AG04449 (cell line): ENCODE data around the gene DMBT1.

Experiments
- CTCF ChIA-PET: fragments of 350-600 bp; formaldehyde crosslinking; extraction: SDS; loops from one replicate; lab custom pipeline; 2021; ENCODE audit warnings: antibody characterized with exemption; lab: Yijun Ruan, JAX
- POLR2A ChIA-PET: fragments of 400-600, 350-600 bp; formaldehyde crosslinking; extraction: SDS; loops from one replicate; lab custom pipeline; 2020; ENCODE audit warnings: antibody characterized with exemption, inconsistent platforms; lab: Yijun Ruan, JAX
- DNase-seq: peaks from one replicate; pipeline ENCODE4 v3.0.0-alpha.2; 2010; ENCODE audit warnings: low read depth, low spot score
- H3K4me3 ChIP-seq: 2 replicates; pipeline ENCODE4 v1.5.1; 2011; ENCODE audit warnings: low read depth, mild to moderate bottlenecking, control low read depth, low read length
- TF ChIP-seq, protein P1 (sequence below): IDR thresholded peaks from one replicate; pipeline ENCODE4 v1.5.1; 2011; ENCODE audit warnings: mild to moderate bottlenecking, moderate library complexity, low read length, control low read depth, inconsistent platforms; ENCODE audit not compliant: insufficient read depth; ENCODE audit errors: missing control alignments

The DMBT1 gene

DNA sequence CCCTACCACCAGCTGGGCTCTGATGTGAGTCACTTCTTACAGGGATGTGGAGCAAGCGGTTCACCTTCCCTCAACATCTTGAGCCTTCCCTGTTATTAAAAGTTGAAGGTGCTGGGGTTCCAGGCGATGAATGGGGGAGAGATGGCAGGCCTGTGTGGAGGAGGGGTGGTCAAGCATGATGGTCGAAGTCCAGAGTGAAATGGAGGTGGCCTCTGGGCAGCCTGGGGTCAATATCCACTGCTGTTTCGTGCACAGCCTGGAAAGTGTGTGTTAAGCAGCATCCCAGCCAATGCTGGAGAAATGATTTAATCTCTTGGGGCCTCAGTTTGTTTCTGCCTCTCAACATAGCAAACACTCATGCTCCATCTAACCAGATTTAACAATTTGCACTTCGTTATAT is 33.7 kb upstream of the DMBT1 start:
- DNase-seq, result no peak
- TF ChIP-seq, protein P1, sequence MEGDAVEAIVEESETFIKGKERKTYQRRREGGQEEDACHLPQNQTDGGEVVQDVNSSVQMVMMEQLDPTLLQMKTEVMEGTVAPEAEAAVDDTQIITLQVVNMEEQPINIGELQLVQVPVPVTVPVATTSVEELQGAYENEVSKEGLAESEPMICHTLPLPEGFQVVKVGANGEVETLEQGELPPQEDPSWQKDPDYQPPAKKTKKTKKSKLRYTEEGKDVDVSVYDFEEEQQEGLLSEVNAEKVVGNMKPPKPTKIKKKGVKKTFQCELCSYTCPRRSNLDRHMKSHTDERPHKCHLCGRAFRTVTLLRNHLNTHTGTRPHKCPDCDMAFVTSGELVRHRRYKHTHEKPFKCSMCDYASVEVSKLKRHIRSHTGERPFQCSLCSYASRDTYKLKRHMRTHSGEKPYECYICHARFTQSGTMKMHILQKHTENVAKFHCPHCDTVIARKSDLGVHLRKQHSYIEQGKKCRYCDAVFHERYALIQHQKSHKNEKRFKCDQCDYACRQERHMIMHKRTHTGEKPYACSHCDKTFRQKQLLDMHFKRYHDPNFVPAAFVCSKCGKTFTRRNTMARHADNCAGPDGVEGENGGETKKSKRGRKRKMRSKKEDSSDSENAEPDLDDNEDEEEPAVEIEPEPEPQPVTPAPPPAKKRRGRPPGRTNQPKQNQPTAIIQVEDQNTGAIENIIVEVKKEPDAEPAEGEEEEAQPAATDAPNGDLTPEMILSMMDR, result no peak
- CTCF ChIA-PET, result interaction anchor here (1.5 kb wide), 1 partner anchor 39 kb away, joined by 6 read pairs; no protein-coding TSS in a partner anchor
- POLR2A ChIA-PET, result no interaction called here
- H3K4me3 ChIP-seq, result no peak overlapping the region

GRCh38 chr10:122530177-122530576 is 30.4 kb upstream of the DMBT1 start:
- ChIA-PET CTCF (interaction anchor here (0.6 kb wide), 1 partner anchor 35 kb away, joined by 3 read pairs; no protein-coding TSS in a partner anchor), POLR2A (no interaction called here)
- TF ChIP-seq, protein P1, result no peak

GRCh38 chr10:122531261-122531660 is 29.3 kb upstream of the DMBT1 start:
- CTCF ChIA-PET, result no interaction called here
- TF ChIP-seq, protein P1, result no peak
- no peak overlapping the region for H3K4me3 ChIP-seq
- no peak for DNase-seq
- POLR2A ChIA-PET, result no interaction called here

More at GRCh38 chr10:122530177-122530576, 30.4 kb upstream of the DMBT1 start:
- no peak overlapping the region for H3K4me3 ChIP-seq
- DNase-seq, result no peak

GRCh38 chr10:122531939-122532338 is 28.6 kb upstream of the DMBT1 start:
- no peak overlapping the region for H3K4me3 ChIP-seq
- DNase-seq, result no peak
- ChIA-PET POLR2A (no interaction called here), CTCF (interaction anchor here (1.2 kb wide), 1 partner anchor 33 kb away, joined by 4 read pairs; no protein-coding TSS in a partner anchor)
- TF ChIP-seq, protein P1, result no peak

DNA sequence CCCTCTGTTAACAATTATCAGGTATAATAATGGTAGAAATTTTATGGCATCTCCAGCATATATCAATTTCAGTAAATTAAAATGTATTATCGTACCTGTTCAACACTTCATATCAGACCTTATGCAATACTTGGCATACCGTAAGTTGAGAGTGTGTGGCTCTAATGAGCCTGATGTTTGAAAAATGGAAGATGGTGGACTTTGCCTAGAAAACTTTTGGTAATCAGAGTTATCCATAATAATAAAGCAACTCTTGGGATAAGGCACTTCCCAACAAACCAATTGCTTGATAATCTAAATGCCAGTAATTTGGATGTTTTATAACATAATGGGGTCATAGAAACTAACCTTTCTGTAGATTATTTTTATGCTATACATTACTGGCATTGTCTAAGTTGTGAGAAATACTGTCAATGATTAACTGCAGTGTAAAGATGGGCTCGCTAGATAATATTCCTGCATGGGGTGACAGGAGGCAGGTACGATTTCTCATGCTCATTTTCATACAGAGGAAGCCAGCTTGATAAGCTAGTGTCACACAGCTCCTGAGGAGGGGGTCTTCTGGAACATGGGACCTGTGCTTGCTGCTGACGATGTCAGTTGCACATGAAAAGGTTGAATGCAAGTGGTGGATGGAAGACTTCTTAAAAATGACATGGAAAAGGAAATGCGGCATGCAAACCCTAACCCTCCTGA is 27.8 kb upstream of the DMBT1 start:
- ChIA-PET POLR2A (no interaction called here), CTCF (interaction anchor here (1.1 to 1.2 kb wide), 2 partner anchors 33 to 190 kb away, joined by 3 to 4 read pairs; no protein-coding TSS in a partner anchor)
- no peak for DNase-seq
- no peak overlapping the region for H3K4me3 ChIP-seq
- TF ChIP-seq, protein P1, result no peak

DNA sequence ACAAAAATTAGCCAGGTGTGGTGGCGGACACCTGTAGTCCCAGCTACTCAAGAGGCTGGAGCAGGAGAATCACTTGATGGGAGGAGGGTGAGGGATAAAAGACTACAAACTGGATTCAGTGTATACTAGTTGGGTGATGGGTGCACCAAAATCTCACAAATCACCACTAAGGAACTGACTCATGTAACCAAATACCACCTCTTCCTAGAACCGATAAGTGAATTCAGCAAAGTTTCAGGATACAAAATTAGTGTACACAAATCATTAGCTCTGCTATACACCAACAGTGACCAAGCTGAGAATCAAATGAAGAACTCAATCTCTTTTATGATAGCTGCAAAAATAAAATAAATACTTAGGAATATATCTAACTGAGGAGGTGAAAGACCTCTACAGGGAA is 23.0 kb upstream of the DMBT1 start:
- ChIA-PET CTCF (interaction anchor here (0.9 kb wide), 1 partner anchor 28 kb away, joined by 4 read pairs; no protein-coding TSS in a partner anchor), POLR2A (no interaction called here)
- H3K4me3 ChIP-seq, result no peak overlapping the region
- no peak for DNase-seq
- TF ChIP-seq, protein P1, result no peak
